IMR-90 (cell line): ENCODE data around the gene IL22. TPM values are rescaled to one million over a fixed set of nuclear protein-coding genes. Genes with fewer than 3 reads are reported as not detected.

Experiments
- ATAC-seq: fragments of 200-7000 bp; cut with Tn5 transposase; 2 replicates; pipeline ENCODE4 v1.9.1; 2020; ENCODE audit warnings: low read depth, mild to moderate bottlenecking, moderate library complexity
- BruUV-seq: library from RNA; stranded (reverse); fragments of 400-500 nt; replicated peaks from 2 replicates; lab custom pipeline; 2021; lab: Mats Ljungman, UMichigan
- CTCF ChIA-PET: fragments of 300-600 bp; formaldehyde crosslinking; extraction: SDS; loops from one replicate; lab custom pipeline; 2021; ENCODE audit warnings: antibody characterized with exemption; lab: Yijun Ruan, JAX
- POLR2A ChIA-PET: fragments of 300-600 bp; sonication (Branson Sonifier 250); formaldehyde crosslinking; loops from one replicate; lab custom pipeline; 2022; ENCODE audit warnings: antibody characterized with exemption; ENCODE audit not compliant: unreplicated experiment; lab: Charles Lee
- DNase-seq: peaks from one replicate; pipeline ENCODE4 v3.0.0; 2013
- H2AFZ ChIP-seq: replicated peaks from 2 replicates; pipeline ENCODE3; 2013; ENCODE audit warnings: low read length, mild to moderate bottlenecking; ENCODE audit not compliant: poor library complexity
- H2AK5ac ChIP-seq: 2 replicates; pipeline ENCODE4 v1.6.1; 2013; ENCODE audit warnings: low read depth, low read length, inconsistent platforms
- H2AK9ac ChIP-seq: replicated peaks from 2 replicates; pipeline ENCODE3; 2013; ENCODE audit warnings: mild to moderate bottlenecking, low read depth, low read length, moderate library complexity; ENCODE audit not compliant: poor library complexity
- H2BK120ac ChIP-seq: 2 replicates; pipeline ENCODE4 v1.6.1; 2013; ENCODE audit warnings: low read depth, low read length, inconsistent platforms
- H2BK15ac ChIP-seq: 3 replicates; pipeline ENCODE4 v1.6.1; 2013; ENCODE audit warnings: low read depth, low read length, inconsistent platforms
- H2BK20ac ChIP-seq: 2 replicates; pipeline ENCODE4 v1.6.1; 2013; ENCODE audit warnings: low read depth, mild to moderate bottlenecking, inconsistent platforms, low read length, moderate library complexity
- H2BK5ac ChIP-seq: 2 replicates; pipeline ENCODE4 v1.6.1; 2013; ENCODE audit warnings: mild to moderate bottlenecking, low read depth, low read length, inconsistent platforms; ENCODE audit not compliant: poor library complexity, severe bottlenecking
- H3K14ac ChIP-seq: replicated peaks from 2 replicates; pipeline ENCODE4 v1.6.1; 2013; ENCODE audit warnings: low read depth, low read length, inconsistent platforms
- H3K18ac ChIP-seq: 2 replicates; pipeline ENCODE4 v1.6.1; 2013; ENCODE audit warnings: low read depth, low read length, control low read depth
- H3K23ac ChIP-seq: 2 replicates; pipeline ENCODE4 v1.6.1; 2013; ENCODE audit warnings: low read depth, low read length, inconsistent platforms
- H3K27ac ChIP-seq: 2 replicates; pipeline ENCODE4 v1.5.1; 2013; ENCODE audit warnings: mild to moderate bottlenecking, control low read depth, low read length; ENCODE audit not compliant: insufficient read depth
- H3K27me3 ChIP-seq: 2 replicates; pipeline ENCODE4 v1.6.1; 2013; ENCODE audit warnings: low read length; ENCODE audit not compliant: control insufficient read depth, insufficient read depth
- H3K36me3 ChIP-seq: 2 replicates; pipeline ENCODE4 v1.6.1; 2013; ENCODE audit warnings: low read length, mixed read lengths; ENCODE audit not compliant: control insufficient read depth, insufficient read depth
- H3K4ac ChIP-seq: 2 replicates; pipeline ENCODE4 v1.6.1; 2013; ENCODE audit warnings: low read depth, low read length, inconsistent platforms
- H3K4me1 ChIP-seq: 2 replicates; pipeline ENCODE4 v1.6.1; 2013; ENCODE audit warnings: low read length, mixed read lengths; ENCODE audit not compliant: control insufficient read depth, insufficient read depth
- H3K4me2 ChIP-seq: 2 replicates; pipeline ENCODE4 v1.6.1; 2013; ENCODE audit warnings: low read depth, mild to moderate bottlenecking, control low read depth, low read length, moderate library complexity
- H3K4me3 ChIP-seq: 2 replicates; pipeline ENCODE4 v1.5.1; 2013; ENCODE audit warnings: low read depth, mild to moderate bottlenecking, control low read depth, low read length, moderate library complexity; ENCODE audit not compliant: insufficient read depth
- H3K56ac ChIP-seq: 2 replicates; pipeline ENCODE4 v1.6.1; 2013; ENCODE audit warnings: low read length, inconsistent platforms; ENCODE audit not compliant: insufficient read depth; ENCODE audit errors: extremely low read depth
- H3K79me1 ChIP-seq, 2 experiments: 2 replicates each; pipeline ENCODE4 v1.6.1; 2013; ENCODE audit warnings: low read length in 2 of 2, inconsistent platforms in 1 of 2, low read depth in 1 of 2
- H3K9ac ChIP-seq: 2 replicates; pipeline ENCODE4 v1.6.1; 2013; ENCODE audit warnings: low read depth, low read length, control low read depth
- H3K9me1 ChIP-seq: 2 replicates; pipeline ENCODE4 v1.6.1; 2013; ENCODE audit warnings: low read length, inconsistent platforms; ENCODE audit not compliant: insufficient read depth
- H3K9me3 ChIP-seq: 2 replicates; pipeline ENCODE4 v1.6.1; 2013; ENCODE audit warnings: low read length; ENCODE audit not compliant: control insufficient read depth, insufficient read depth
- H4K20me1 ChIP-seq: 2 replicates; pipeline ENCODE4 v1.6.1; 2013; ENCODE audit warnings: low read length, inconsistent platforms; ENCODE audit not compliant: insufficient read depth
- H4K5ac ChIP-seq: 2 replicates; pipeline ENCODE4 v1.6.1; 2013; ENCODE audit warnings: mild to moderate bottlenecking, low read depth, low read length, control low read depth
- H4K8ac ChIP-seq, 2 experiments: 2 replicates each; pipeline ENCODE4 v1.6.1; 2013; ENCODE audit warnings: low read depth in 2 of 2, low read length in 2 of 2, control low read depth in 1 of 2, inconsistent platforms in 1 of 2
- H4K91ac ChIP-seq: 2 replicates; pipeline ENCODE4 v1.6.1; 2013; ENCODE audit warnings: low read depth, low read length, inconsistent platforms; ENCODE audit not compliant: insufficient read depth
- BHLHE40 ChIP-seq: fragments of 150-350 bp; IDR thresholded peaks from 2 replicates; pipeline ENCODE4 v1.6.1; 2016; ENCODE audit warnings: mild to moderate bottlenecking, low read depth, low read length
- CEBPB ChIP-seq: IDR thresholded peaks from 2 replicates; pipeline ENCODE4 v1.6.1; 2012; ENCODE audit warnings: low read depth, low read length, improper control_type of control experiment
- CHD1 ChIP-seq: IDR thresholded peaks from 2 replicates; pipeline ENCODE4 v1.6.1; 2012; ENCODE audit warnings: low read depth, low read length, improper control_type of control experiment
- CTCF ChIP-seq: conservative IDR thresholded peaks from 2 replicates; pipeline ENCODE4 v1.5.1; 2012; ENCODE audit warnings: mild to moderate bottlenecking, low read depth, low read length, improper control_type of control experiment
- MAFK ChIP-seq: IDR thresholded peaks from 2 replicates; pipeline ENCODE4 v1.6.1; 2012; ENCODE audit warnings: low read depth, low read length, improper control_type of control experiment
- MAZ ChIP-seq: IDR thresholded peaks from 2 replicates; pipeline ENCODE4 v1.6.1; 2012; ENCODE audit warnings: low read depth, mild to moderate bottlenecking, low read length, improper control_type of control experiment, moderate library complexity, borderline replicate concordance
- NFE2L2 ChIP-seq: fragments of 150-350 bp; IDR thresholded peaks from 2 replicates; pipeline ENCODE4 v1.6.1; 2016; ENCODE audit warnings: low read depth, mild to moderate bottlenecking, low read length
- POLR2A ChIP-seq: IDR thresholded peaks from 2 replicates; pipeline ENCODE4 v1.6.1; 2012; ENCODE audit warnings: mild to moderate bottlenecking, low read depth, low read length
- RAD21 ChIP-seq: IDR thresholded peaks from 2 replicates; pipeline ENCODE4 v1.6.1; 2012; ENCODE audit warnings: low read length, improper control_type of control experiment
- RCOR1 ChIP-seq: IDR thresholded peaks from 2 replicates; pipeline ENCODE4 v1.6.1; 2012; ENCODE audit warnings: mild to moderate bottlenecking, low read length, improper control_type of control experiment; ENCODE audit not compliant: insufficient replicate concordance
- RFX5 ChIP-seq: IDR thresholded peaks from 2 replicates; pipeline ENCODE4 v1.8.0; 2012; ENCODE audit warnings: low read depth, mild to moderate bottlenecking, low read length, moderate library complexity
- SMC3 ChIP-seq: fragments of 150-350 bp; IDR thresholded peaks from 2 replicates; pipeline ENCODE4 v1.6.1; 2016; ENCODE audit warnings: low read depth, mild to moderate bottlenecking, antibody characterized with exemption, low read length, moderate library complexity
- WGBS, 2 experiments: methylation state at CpG; one replicate each; pipeline versions ENCODE4 v1.1.5 to v1.1.7; 2013; ENCODE audit warnings: missing lambda C conversion rate in 2 of 2; ENCODE audit not compliant: insufficient read length in 1 of 2; ENCODE audit errors: extremely low coverage in 2 of 2; 5-methylcytosine and 5-hydroxymethylcytosine counted together
- dilution Hi-C: fragments of 300-500 bp; cut with HindIII; formaldehyde crosslinking; loops from one replicate; pipeline ENCODE4 v1.14.3; 2018; ENCODE audit warnings: low sequenced_read_pairs; ENCODE audit not compliant: unreplicated experiment
- in situ Hi-C: fragments of 300-500 bp; cut with MboI; formaldehyde crosslinking; loops from 3 replicates; pipeline ENCODE4 v1.14.3; 2019; ENCODE audit warnings: low sequenced_read_pairs, inconsistent platforms, mixed read lengths
- intact Hi-C: fragments of 100-400 bp; cut with micrococcal nuclease; formaldehyde crosslinking; loops from 2 replicates; pipeline ENCODE4 v1.10.0; 2022
- polyA plus RNA-seq, 3 experiments: library from polyadenylated mRNA; depleted of rRNA; stranded (reverse); fragments of >200 nt; gene quantifications; 2 replicates each; pipeline ENCODE4 v1.2.3, GENCODE V29; 2012; ENCODE audit warnings: low replicate concordance in 1 of 3
- total RNA-seq: library from RNA; depleted of rRNA; stranded (reverse); fragments of >200 nt; gene quantifications from 2 replicates; pipeline ENCODE4 v1.2.3, GENCODE V29; 2012
- TF ChIP-seq, protein P1 (sequence below): fragments of 150-350 bp; IDR thresholded peaks from 2 replicates; pipeline ENCODE4 v1.6.1; 2017; ENCODE audit warnings: mild to moderate bottlenecking, antibody characterized with exemption, low read length, low read depth
- TF ChIP-seq, protein P2 (sequence below): fragments of 150-350 bp; IDR thresholded peaks from 2 replicates; pipeline ENCODE4 v1.6.1; 2016; ENCODE audit warnings: low read depth, mild to moderate bottlenecking, low read length, moderate library complexity, borderline replicate concordance

The IL22 gene
- total and polyA plus RNA-seq, 2 of the 4 experiments (the other 2 are of a cell fraction), result not detected

DNA sequence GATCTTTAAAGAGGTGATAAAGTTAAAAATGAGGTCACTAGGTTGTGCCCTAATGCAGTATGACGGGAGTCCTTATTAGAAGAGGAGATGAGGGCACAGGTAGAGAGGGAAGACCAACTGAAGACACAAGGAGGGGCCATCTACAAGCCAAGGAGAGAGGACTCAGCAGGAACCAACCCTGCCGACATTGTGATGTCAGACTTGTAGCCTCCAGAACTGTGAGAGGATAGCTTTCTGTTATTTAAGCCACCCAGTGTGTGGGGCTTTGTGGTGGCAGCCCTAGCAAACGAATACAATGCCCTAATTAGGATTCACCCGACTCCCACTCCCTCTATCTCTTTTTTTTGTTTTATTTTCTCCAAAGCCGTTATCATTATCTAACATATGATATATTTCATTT is 19.9 kb downstream of the IL22 start:
- ChIA-PET POLR2A (no interaction called here), CTCF (interaction anchor here (1.1 kb wide), 1 partner anchor 11 kb away, joined by 3 read pairs; no protein-coding TSS in a partner anchor)
- H2BK5ac ChIP-seq, result no peak overlapping the region
- dilution Hi-C loops (no loop called here), in situ Hi-C loops (no loop called here), intact Hi-C loops (no loop called here)
- no peak overlapping the region for H3K56ac ChIP-seq
- no peak overlapping the region for H3K14ac ChIP-seq
- no peak overlapping the region for H2BK15ac ChIP-seq
- H4K20me1 ChIP-seq, result no peaks in the 10 kb centered on the region
- H2AK5ac ChIP-seq, result no peak overlapping the region
- no peak overlapping the region for H3K4ac ChIP-seq
- no peak overlapping the region for H2BK20ac ChIP-seq
- no peak overlapping the region for H3K18ac ChIP-seq
- no peak overlapping the region for H3K23ac ChIP-seq
- H3K27me3 ChIP-seq, result peaks cover 8% of the 10 kb centered on the region; the same call in 1 of the 2 replicates
- no peaks in the 10 kb centered on the region for H3K9me1 ChIP-seq
- no peak overlapping the region for H4K5ac ChIP-seq
- H3K4me2 ChIP-seq, result no peak overlapping the region
- no peak overlapping the region for H2AFZ ChIP-seq
- no peak overlapping the region for H3K9ac ChIP-seq
- H4K91ac ChIP-seq, result no peak overlapping the region
- H3K4me1 ChIP-seq, result peaks cover 2% of the 10 kb centered on the region
- DNase-seq (no peak), ATAC-seq (no peak)
- no TSS peak for BruUV-seq
- no peaks in the 10 kb centered on the region for H3K79me1 ChIP-seq
- no peak overlapping the region for H3K27ac ChIP-seq
- no peak overlapping the region for H3K4me3 ChIP-seq
- no peaks in the 10 kb centered on the region for H3K9me3 ChIP-seq
- H2BK120ac ChIP-seq, result no peak overlapping the region
- H4K8ac ChIP-seq, result no peak overlapping the region
- TF ChIP-seq RAD21, result no peak
- no peak for TF ChIP-seq CHD1
- TF ChIP-seq, protein P1, sequence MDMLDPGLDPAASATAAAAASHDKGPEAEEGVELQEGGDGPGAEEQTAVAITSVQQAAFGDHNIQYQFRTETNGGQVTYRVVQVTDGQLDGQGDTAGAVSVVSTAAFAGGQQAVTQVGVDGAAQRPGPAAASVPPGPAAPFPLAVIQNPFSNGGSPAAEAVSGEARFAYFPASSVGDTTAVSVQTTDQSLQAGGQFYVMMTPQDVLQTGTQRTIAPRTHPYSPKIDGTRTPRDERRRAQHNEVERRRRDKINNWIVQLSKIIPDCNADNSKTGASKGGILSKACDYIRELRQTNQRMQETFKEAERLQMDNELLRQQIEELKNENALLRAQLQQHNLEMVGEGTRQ, result no peak
- TF ChIP-seq RCOR1, result no peak
- no peak for TF ChIP-seq MAZ
- TF ChIP-seq CTCF, result no peak
- no peak for TF ChIP-seq BHLHE40
- TF ChIP-seq SMC3, result no peak
- TF ChIP-seq, protein P2, sequence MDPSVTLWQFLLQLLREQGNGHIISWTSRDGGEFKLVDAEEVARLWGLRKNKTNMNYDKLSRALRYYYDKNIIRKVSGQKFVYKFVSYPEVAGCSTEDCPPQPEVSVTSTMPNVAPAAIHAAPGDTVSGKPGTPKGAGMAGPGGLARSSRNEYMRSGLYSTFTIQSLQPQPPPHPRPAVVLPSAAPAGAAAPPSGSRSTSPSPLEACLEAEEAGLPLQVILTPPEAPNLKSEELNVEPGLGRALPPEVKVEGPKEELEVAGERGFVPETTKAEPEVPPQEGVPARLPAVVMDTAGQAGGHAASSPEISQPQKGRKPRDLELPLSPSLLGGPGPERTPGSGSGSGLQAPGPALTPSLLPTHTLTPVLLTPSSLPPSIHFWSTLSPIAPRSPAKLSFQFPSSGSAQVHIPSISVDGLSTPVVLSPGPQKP, result no peak
- TF ChIP-seq MAFK, result no peak
- TF ChIP-seq POLR2A, result no peak
- TF ChIP-seq RFX5, result no peak
- TF ChIP-seq NFE2L2, result no peak
- TF ChIP-seq CEBPB, result no peak
- no peaks in the 10 kb centered on the region for H3K36me3 ChIP-seq
- no CpG with 5 or more reads among the region's 5 CpGs for WGBS, 2 experiments
- H2AK9ac ChIP-seq, result no peak overlapping the region
